ENCODE results near the gene DNAJC1.

DNA sequence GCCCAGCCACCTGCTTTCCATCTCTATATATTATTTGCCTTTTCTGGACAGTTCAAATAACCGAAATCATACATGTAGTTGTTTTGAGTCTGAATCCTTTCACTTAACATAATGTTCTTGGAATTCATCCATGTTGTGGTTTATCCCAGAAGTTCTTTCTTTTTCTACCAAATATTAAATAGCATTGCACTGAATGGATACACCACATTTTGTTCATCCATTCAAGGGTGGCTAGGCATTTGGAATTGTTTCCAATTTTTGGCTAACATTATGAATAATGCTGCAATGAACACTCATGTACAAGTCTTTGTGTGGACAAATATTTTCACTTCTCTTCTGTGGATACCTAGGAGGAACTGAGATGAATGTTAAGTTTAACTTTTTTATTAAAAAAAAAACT, 18.0 kb downstream of the DNAJC1 start:
- TF ChIP-seq, protein P1, sequence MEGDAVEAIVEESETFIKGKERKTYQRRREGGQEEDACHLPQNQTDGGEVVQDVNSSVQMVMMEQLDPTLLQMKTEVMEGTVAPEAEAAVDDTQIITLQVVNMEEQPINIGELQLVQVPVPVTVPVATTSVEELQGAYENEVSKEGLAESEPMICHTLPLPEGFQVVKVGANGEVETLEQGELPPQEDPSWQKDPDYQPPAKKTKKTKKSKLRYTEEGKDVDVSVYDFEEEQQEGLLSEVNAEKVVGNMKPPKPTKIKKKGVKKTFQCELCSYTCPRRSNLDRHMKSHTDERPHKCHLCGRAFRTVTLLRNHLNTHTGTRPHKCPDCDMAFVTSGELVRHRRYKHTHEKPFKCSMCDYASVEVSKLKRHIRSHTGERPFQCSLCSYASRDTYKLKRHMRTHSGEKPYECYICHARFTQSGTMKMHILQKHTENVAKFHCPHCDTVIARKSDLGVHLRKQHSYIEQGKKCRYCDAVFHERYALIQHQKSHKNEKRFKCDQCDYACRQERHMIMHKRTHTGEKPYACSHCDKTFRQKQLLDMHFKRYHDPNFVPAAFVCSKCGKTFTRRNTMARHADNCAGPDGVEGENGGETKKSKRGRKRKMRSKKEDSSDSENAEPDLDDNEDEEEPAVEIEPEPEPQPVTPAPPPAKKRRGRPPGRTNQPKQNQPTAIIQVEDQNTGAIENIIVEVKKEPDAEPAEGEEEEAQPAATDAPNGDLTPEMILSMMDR (IDR thresholded peaks at IDR 0.05) = no peak
- TF ChIP-seq EP300 (IDR thresholded peaks at IDR 0.05) (no peak), SMC3 (IDR thresholded peaks at IDR 0.05) (no peak), RCOR1 (IDR thresholded peaks at IDR 0.05; ENCODE audit: low read depth, low read length) (no peak), POLR2A (IDR thresholded peaks at IDR 0.05; ENCODE audit: low read length) (no peak), HDAC2 (IDR thresholded peaks at IDR 0.05) (no peak), USF2 (IDR thresholded peaks at IDR 0.05) (no peak), E2F6 (IDR thresholded peaks at IDR 0.05; ENCODE audit: borderline replicate concordance, low read depth) (no peak), BHLHE40 (IDR thresholded peaks at IDR 0.05; ENCODE audit: low read depth, low read length) (no peak)
- TF ChIP-seq, protein P2, sequence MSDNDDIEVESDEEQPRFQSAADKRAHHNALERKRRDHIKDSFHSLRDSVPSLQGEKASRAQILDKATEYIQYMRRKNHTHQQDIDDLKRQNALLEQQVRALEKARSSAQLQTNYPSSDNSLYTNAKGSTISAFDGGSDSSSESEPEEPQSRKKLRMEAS (IDR thresholded peaks at IDR 0.05) = no peak
